ENCODE measurements around the gene IL4R. TPM values are rescaled to one million over a fixed set of nuclear protein-coding genes. Genes with fewer than 3 reads are reported as not detected.

Gene IL4R
- total and polyA plus RNA-seq, 2 of the 8 experiments (the other 6 are each of a cell fraction or from before 2014, with no cell fraction given), result 29.1 to 29.4 TPM

DNA sequence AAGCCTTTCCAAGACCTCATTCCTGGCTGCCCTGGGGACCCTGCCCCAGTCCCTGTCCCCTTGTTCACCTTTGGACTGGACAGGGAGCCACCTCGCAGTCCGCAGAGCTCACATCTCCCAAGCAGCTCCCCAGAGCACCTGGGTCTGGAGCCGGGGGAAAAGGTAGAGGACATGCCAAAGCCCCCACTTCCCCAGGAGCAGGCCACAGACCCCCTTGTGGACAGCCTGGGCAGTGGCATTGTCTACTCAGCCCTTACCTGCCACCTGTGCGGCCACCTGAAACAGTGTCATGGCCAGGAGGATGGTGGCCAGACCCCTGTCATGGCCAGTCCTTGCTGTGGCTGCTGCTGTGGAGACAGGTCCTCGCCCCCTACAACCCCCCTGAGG lies 49.5 kb downstream of the IL4R start (continued):
- TF ChIP-seq CBX5 (IDR thresholded peaks at IDR 0.05; ENCODE audit: low read depth, low read length), result no peak

Data from H1 (cell line).